ENCODE results near the gene OSBPL2. TPM values are rescaled to one million over a fixed set of nuclear protein-coding genes. Genes with fewer than 3 reads are reported as not detected.

The OSBPL2 gene
- total RNA-seq, 1 experiment from 2014 or later, result 26.3 TPM

DNA sequence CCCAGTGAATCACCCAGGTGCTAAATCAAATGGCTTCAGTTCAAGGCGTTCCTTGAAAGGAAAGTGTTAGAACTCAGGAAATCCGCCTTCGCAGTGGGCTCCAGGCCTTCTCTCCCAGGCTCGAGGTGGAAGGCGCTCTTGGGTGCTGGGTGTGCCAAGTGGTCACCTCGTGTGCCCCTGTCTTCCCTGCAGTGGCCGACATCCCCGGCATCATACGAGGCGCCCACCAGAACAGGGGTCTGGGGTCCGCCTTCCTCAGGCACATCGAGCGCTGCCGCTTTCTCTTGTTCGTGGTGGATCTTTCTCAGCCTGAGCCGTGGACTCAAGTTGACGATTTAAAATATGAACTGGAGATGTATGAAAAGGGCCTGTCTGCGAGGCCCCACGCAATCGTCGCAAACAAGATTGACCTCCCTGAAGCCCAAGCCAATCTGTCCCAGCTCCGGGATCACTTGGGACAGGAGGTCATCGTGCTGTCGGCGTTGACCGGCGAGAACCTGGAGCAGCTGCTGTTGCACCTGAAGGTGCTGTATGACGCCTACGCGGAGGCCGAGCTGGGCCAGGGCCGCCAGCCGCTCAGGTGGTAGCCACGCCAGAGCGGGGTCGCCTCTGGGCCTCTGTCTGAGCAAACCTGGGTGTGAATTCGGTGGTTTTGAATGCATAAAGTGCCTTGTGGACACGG lies 37.7 kb upstream of the OSBPL2 start:
- Histone ChIP-seq H3K27me3 (replicated peaks; ENCODE audit: insufficient read depth, low read depth, low read length, poor library complexity) (no peaks in the 10 kb centered on the region), H3K9me3 (ENCODE audit: low read depth, low read length, poor library complexity, severe bottlenecking) (no peaks in the 10 kb centered on the region), H3K27ac (ENCODE audit: low read depth, low read length, poor library complexity, severe bottlenecking) (peak overlapping the region; percentile 71), H3K4me3 (ENCODE audit: low read depth, low read length, poor library complexity, severe bottlenecking) (no peak overlapping the region), H3K4me1 (ENCODE audit: insufficient read depth, low read length, poor library complexity, severe bottlenecking) (peaks cover 38% of the 10 kb centered on the region), H3K36me3 (ENCODE audit: insufficient read depth, low read length, poor library complexity, severe bottlenecking) (peaks cover 36% of the 10 kb centered on the region)
- DNase-seq (ENCODE audit: low spot score), result no peak
- no TSS peak for BruUV-seq (replicated peaks)
- POLR2A ChIA-PET (ENCODE audit: low non-redundant PET), result no interaction called here
- CTCF ChIA-PET, result no interaction called here
- TF ChIP-seq, protein P1, sequence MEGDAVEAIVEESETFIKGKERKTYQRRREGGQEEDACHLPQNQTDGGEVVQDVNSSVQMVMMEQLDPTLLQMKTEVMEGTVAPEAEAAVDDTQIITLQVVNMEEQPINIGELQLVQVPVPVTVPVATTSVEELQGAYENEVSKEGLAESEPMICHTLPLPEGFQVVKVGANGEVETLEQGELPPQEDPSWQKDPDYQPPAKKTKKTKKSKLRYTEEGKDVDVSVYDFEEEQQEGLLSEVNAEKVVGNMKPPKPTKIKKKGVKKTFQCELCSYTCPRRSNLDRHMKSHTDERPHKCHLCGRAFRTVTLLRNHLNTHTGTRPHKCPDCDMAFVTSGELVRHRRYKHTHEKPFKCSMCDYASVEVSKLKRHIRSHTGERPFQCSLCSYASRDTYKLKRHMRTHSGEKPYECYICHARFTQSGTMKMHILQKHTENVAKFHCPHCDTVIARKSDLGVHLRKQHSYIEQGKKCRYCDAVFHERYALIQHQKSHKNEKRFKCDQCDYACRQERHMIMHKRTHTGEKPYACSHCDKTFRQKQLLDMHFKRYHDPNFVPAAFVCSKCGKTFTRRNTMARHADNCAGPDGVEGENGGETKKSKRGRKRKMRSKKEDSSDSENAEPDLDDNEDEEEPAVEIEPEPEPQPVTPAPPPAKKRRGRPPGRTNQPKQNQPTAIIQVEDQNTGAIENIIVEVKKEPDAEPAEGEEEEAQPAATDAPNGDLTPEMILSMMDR (conservative IDR thresholded peaks at IDR 0.05; ENCODE audit: low read depth, low read length), result no peak
- TF ChIP-seq EZH2 (IDR thresholded peaks at IDR 0.05; ENCODE audit: borderline replicate concordance, low read depth, low read length, poor library complexity, severe bottlenecking), result no peak
- intact Hi-C loops (cut with micrococcal nuclease; ENCODE audit: unreplicated experiment), result no loop called here

DNA sequence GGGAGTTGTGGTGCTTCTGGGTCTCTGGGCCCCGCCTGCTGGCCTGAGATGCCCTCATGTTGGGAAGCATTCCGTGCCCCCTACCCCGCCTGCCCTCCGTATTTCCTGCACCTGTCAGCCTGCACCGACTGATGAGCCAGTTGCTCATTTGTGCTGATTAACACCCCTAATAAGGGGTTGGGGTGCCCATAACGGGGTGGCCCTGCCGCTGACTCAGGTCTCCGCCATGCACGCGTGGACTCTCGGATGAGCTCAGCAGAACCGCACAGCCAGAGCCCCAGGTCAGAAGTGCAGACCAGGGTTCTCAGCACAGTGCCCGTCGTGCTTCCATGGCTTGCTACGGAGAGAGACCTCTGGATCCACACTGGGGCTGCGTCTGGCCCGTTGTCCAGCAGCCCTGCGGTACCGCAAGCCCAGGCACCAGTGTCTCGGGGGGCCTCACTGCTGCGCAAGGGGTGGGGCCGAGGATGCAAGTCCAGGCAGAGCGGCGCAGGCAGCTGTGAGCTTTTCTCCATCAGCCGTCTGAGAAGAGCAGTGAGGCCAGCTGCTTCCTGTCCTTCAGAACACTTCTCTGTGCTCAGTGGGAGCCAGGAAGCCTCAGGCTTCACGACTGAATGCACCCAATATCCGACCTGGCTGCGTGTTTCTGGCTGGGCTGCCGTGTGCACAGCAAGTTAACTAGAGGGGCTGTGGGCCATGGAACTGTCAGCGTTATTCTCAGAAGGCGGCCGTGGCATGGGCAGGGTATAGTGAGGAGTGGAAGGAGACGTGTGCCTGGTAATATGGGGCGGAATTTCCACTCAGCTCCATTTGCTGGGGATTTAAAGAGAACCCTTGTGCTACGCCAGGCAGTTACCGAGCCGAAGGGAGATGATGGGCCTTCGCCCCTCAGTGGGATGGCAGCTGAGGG lies 36.9 kb upstream of the OSBPL2 start:
- intact Hi-C loops (cut with micrococcal nuclease; ENCODE audit: unreplicated experiment), result no loop called here
- BruUV-seq (replicated peaks), result no TSS peak
- Histone ChIP-seq H3K27ac (ENCODE audit: low read depth, low read length, poor library complexity, severe bottlenecking) (peak overlapping the region; percentile 71), H3K4me3 (ENCODE audit: low read depth, low read length, poor library complexity, severe bottlenecking) (no peak overlapping the region), H3K4me1 (ENCODE audit: insufficient read depth, low read length, poor library complexity, severe bottlenecking) (peaks cover 38% of the 10 kb centered on the region), H3K36me3 (ENCODE audit: insufficient read depth, low read length, poor library complexity, severe bottlenecking) (peaks cover 29% of the 10 kb centered on the region), H3K27me3 (replicated peaks; ENCODE audit: insufficient read depth, low read depth, low read length, poor library complexity) (no peaks in the 10 kb centered on the region), H3K9me3 (ENCODE audit: low read depth, low read length, poor library complexity, severe bottlenecking) (no peaks in the 10 kb centered on the region)
- POLR2A ChIA-PET (ENCODE audit: low non-redundant PET), result no interaction called here
- TF ChIP-seq, protein P1 (conservative IDR thresholded peaks at IDR 0.05; ENCODE audit: low read depth, low read length), result no peak
- no peak for TF ChIP-seq EZH2 (IDR thresholded peaks at IDR 0.05; ENCODE audit: borderline replicate concordance, low read depth, low read length, poor library complexity, severe bottlenecking)
- DNase-seq (ENCODE audit: low spot score), result peak; percentile 94
- CTCF ChIA-PET, result no interaction called here

DNA sequence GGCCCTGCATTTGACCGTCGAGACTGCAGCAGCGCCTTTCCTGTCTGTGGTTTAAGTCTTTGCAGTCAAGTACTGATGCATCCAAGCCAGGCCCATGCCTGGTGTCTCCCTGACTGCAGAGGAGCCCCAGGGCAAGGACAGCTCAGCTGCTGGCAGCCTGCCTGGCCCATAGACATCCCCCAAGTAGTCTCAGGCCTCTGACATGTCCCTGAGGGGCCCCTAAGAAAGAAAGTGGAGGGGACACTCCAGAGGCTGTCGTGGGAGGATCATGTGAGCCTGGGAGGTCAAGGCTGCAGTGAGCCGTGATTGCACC lies 36.3 kb upstream of the OSBPL2 start:
- no peak overlapping the region for H3K4me3 ChIP-seq (ENCODE audit: low read depth, low read length, poor library complexity, severe bottlenecking)
- H3K27me3 ChIP-seq (replicated peaks; ENCODE audit: insufficient read depth, low read depth, low read length, poor library complexity), result no peaks in the 10 kb centered on the region
- POLR2A ChIA-PET (ENCODE audit: low non-redundant PET), result no interaction called here
- TF ChIP-seq EZH2 (IDR thresholded peaks at IDR 0.05; ENCODE audit: borderline replicate concordance, low read depth, low read length, poor library complexity, severe bottlenecking), result no peak
- TF ChIP-seq, protein P1 (conservative IDR thresholded peaks at IDR 0.05; ENCODE audit: low read depth, low read length), result no peak
- no peaks in the 10 kb centered on the region for H3K9me3 ChIP-seq (ENCODE audit: low read depth, low read length, poor library complexity, severe bottlenecking)
- no TSS peak for BruUV-seq (replicated peaks)
- H3K36me3 ChIP-seq (ENCODE audit: insufficient read depth, low read length, poor library complexity, severe bottlenecking), result peaks cover 28% of the 10 kb centered on the region
- peak overlapping the region; percentile 71 for H3K27ac ChIP-seq (ENCODE audit: low read depth, low read length, poor library complexity, severe bottlenecking)
- peak; percentile 61 for DNase-seq (ENCODE audit: low spot score)
- CTCF ChIA-PET, result no interaction called here
- peaks cover 39% of the 10 kb centered on the region for H3K4me1 ChIP-seq (ENCODE audit: insufficient read depth, low read length, poor library complexity, severe bottlenecking)
- intact Hi-C loops (cut with micrococcal nuclease; ENCODE audit: unreplicated experiment), result no loop called here
